IPS DF 4.7 (cell line): Measurements from ENCODE around the gene CCDC70.
"Not testable (repeated sequence)": the region's sequence is repeated elsewhere in the genome, so short reads cannot be mapped to it uniquely, and the experiment has no call there.

ENCODE experiments used
- DNase-seq: peaks from one replicate; pipeline ENCODE4 v3.0.0-alpha.2; 2013; ENCODE audit warnings: low spot score; ENCODE audit errors: extremely low read depth

The CCDC70 gene

GRCh38 chr13:51905787-51906186 lies 44.0 kb downstream of the CCDC70 start:
- no peak for DNase-seq

DNA sequence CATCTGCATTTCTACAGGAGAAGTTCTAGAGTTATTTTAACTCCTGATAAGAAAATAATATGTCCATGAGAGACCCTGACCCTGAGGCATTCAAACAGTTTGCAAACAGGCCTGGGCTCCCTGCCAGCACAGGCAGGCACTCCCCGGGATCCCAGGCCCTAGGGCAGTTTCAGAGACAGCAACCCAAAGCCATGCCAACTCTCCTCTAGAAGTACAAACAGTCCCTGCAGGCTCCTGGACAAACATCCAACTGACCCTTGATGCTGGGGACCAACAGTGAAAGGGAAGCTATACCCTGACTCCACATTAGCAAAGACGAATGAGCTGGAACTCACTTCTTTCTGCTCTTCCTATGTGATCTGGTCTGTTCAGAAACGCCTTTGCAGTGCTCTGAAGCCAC lies 44.8 kb downstream of the CCDC70 start:
- DNase-seq: no peak

GRCh38 chr13:51907040-51907732 lies 45.4 kb downstream of the CCDC70 start:
- DNase-seq: no peak

GRCh38 chr13:51909265-51909664 lies 47.5 kb downstream of the CCDC70 start:
- DNase-seq: not testable (repeated sequence)

- DNase-seq: no peak
These were observed 48.7 kb downstream of the CCDC70 start for GRCh38 chr13:51910508-51910907.

DNA sequence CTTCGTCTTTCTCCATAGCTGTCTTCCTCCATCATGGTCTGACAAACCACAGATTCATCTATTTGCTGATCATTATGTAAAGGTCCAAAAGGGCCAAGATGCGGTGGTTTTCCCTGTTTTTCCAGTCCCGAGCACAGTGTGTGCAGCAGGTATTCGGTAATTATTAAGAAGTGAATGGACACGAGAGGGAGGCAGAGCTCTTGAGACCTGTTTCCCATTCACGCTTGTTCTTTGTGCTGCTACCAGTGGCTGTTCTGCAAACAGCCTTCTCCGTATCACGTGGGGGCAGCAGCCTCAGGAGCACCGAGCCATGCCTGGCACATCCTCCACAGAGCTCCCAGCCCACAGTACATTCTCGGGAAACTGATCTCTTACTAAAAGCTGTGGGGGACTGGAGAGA lies 50.3 kb downstream of the CCDC70 start:
- DNase-seq: no peak

DNA sequence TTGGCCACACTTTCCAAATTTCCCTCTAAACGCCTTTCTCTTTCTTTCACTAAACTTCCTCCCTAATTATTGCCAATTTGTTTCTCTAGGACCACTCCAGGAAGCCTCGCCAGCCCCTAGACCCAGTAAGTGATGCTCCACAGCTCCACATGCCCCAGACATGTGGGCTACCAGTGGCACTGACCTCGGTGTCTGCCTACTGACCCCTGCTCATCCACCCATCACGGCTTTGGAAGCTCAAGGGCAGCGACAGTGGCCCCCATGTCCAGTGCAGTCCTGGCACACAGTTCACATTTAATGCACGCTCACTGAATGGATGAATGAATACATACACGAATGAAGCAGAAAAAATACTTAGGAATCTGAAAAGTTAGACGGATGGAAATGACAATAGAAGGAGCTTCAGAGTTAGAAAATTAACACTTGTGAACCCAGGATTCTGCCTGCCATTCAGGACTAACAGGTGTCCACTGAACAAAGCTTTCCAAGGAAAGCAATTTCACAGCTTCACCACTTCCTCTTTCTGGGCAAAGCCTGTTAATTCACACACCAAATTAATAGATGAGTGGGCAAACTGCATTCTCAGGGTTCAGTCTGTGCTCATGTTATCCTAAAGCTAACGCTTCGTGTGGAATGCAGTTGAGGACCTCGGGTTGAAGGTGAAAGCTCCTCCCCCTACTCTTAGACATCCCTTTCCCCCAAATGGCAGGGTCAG lies 50.9 kb downstream of the CCDC70 start:
- no peak for DNase-seq

GRCh38 chr13:51913421-51914136 lies 51.8 kb downstream of the CCDC70 start:
- DNase-seq: no peak

DNA sequence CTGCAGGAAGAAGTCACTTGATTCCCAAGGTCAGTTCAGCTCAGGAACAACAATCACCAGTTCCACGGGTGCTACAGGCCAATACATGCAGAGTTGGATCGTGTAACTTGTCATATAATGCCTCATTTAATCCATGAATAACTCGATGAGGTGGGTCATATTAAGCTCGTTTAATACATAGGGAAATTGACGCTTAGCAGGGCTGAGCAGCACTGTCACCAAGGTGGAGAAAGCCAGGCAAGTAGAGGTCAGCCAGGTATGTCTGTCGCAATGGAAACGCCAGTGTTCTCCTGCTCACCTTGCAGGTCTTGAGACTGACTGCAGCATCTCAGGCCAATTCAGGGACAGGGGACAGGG lies 52.3 kb downstream of the CCDC70 start:
- DNase-seq: no peak
